ENCODE data around the gene CDCP2.

The CDCP2 gene

DNA sequence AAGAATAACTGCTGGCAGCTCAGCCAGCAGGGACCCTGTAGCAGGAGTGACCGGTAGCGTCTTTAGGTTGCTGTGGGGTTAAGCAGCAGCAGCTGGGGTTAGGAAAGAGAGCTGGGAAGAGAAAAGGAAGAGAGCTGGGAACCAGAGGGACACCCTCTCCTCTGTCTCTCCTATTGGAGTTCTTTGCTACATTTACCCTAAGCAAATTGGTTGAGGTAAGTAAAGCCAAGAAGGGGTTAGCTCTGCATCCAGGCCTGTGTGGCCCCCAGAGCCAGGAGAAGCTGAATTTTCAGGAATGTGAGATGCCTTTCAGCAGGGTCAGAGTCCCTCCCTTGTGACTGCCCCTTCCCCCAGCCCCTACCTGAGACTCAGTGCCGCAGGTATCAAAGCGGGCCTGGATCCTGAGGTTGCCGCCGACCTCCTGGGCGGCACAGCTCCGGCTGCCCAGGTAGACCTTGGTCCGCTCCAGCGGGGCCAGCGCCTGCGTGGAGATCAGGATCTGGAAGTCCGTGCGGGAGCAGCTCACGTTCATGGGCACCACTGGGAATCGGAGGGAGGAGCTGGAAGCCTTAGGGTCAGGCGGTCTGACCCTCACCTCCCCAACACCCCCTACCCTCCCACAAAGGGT, 16.4 kb downstream of the CDCP2 start:
- Histone ChIP-seq H3K9me3 (ENCODE audit: control insufficient read depth, insufficient read depth, low read length) (no peaks in the 10 kb centered on the region), H3K9me2 (replicated peaks; ENCODE audit: control insufficient read depth, low read length) (no peaks in the 10 kb centered on the region), H3K36me3 (ENCODE audit: control insufficient read depth, low read length) (no peaks in the 10 kb centered on the region), H3K27ac (ENCODE audit: low read depth, low read length) (no peak overlapping the region), H4K20me1 (ENCODE audit: control insufficient read depth, insufficient read depth, low read depth, low read length) (no peaks in the 10 kb centered on the region), H3K79me2 (ENCODE audit: control insufficient read depth, low read length) (no peaks in the 10 kb centered on the region), H3K4me3 (ENCODE audit: low read length) (no peak overlapping the region), H3K27me3 (ENCODE audit: control insufficient read depth, low read length) (no peaks in the 10 kb centered on the region), H3F3A (ENCODE audit: control insufficient read depth, insufficient read depth) (no peaks in the 10 kb centered on the region), H3K4me2 (ENCODE audit: low read length) (no peak overlapping the region), H3K4me1 (ENCODE audit: control insufficient read depth, low read length) (no peaks in the 10 kb centered on the region)
- TF ChIP-seq, protein P1, sequence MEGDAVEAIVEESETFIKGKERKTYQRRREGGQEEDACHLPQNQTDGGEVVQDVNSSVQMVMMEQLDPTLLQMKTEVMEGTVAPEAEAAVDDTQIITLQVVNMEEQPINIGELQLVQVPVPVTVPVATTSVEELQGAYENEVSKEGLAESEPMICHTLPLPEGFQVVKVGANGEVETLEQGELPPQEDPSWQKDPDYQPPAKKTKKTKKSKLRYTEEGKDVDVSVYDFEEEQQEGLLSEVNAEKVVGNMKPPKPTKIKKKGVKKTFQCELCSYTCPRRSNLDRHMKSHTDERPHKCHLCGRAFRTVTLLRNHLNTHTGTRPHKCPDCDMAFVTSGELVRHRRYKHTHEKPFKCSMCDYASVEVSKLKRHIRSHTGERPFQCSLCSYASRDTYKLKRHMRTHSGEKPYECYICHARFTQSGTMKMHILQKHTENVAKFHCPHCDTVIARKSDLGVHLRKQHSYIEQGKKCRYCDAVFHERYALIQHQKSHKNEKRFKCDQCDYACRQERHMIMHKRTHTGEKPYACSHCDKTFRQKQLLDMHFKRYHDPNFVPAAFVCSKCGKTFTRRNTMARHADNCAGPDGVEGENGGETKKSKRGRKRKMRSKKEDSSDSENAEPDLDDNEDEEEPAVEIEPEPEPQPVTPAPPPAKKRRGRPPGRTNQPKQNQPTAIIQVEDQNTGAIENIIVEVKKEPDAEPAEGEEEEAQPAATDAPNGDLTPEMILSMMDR (IDR thresholded peaks at IDR 0.05; ENCODE audit: low read depth, low read length, poor library complexity, severe bottlenecking) = no peak
- TF ChIP-seq EZH2phosphoT487 (IDR thresholded peaks at IDR 0.05; ENCODE audit: borderline replicate concordance, low read length) = no peak

GRCh38 chr1:54135436-54136120, 17.2 kb downstream of the CDCP2 start:
- H3K4me2 ChIP-seq (ENCODE audit: low read length) = no peak overlapping the region
- H3K79me2 ChIP-seq (ENCODE audit: control insufficient read depth, low read length) = no peaks in the 10 kb centered on the region
- no peaks in the 10 kb centered on the region for H3K4me1 ChIP-seq (ENCODE audit: control insufficient read depth, low read length)
- no peaks in the 10 kb centered on the region for H3K36me3 ChIP-seq (ENCODE audit: control insufficient read depth, low read length)
- H4K20me1 ChIP-seq (ENCODE audit: control insufficient read depth, insufficient read depth, low read depth, low read length) = no peaks in the 10 kb centered on the region
- H3K9me3 ChIP-seq (ENCODE audit: control insufficient read depth, insufficient read depth, low read length) = no peaks in the 10 kb centered on the region
- no peaks in the 10 kb centered on the region for H3K9me2 ChIP-seq (replicated peaks; ENCODE audit: control insufficient read depth, low read length)
- no peaks in the 10 kb centered on the region for H3F3A ChIP-seq (ENCODE audit: control insufficient read depth, insufficient read depth)
- TF ChIP-seq, protein P1 (IDR thresholded peaks at IDR 0.05; ENCODE audit: low read depth, low read length, poor library complexity, severe bottlenecking) = no peak
- no peak for TF ChIP-seq EZH2phosphoT487 (IDR thresholded peaks at IDR 0.05; ENCODE audit: borderline replicate concordance, low read length)
- no peak overlapping the region for H3K4me3 ChIP-seq (ENCODE audit: low read length)
- H3K27ac ChIP-seq (ENCODE audit: low read depth, low read length) = no peak overlapping the region
- no peaks in the 10 kb centered on the region for H3K27me3 ChIP-seq (ENCODE audit: control insufficient read depth, low read length)

DNA sequence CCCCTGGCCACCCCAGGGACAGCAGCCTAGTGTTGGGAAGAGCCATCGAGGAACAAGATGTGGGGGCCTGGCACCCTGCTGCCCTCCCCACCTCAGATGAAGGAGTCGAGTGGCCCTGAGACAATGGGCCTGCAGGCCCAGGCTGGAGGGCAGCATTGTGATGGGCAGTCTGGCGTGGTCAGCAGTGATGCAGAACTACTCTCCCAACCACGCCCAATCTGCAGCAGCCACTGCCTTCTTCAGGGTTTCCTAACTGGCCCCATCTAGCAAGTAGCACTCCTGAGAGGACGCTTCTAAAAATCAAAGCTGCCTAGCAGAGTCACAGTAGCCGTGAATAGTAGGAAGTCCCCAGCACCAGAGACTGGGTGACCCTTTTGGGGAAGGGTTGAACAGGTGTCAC, 18.5 kb downstream of the CDCP2 start:
- Histone ChIP-seq H3K9me2 (replicated peaks; ENCODE audit: control insufficient read depth, low read length) (no peaks in the 10 kb centered on the region), H3K27me3 (ENCODE audit: control insufficient read depth, low read length) (no peaks in the 10 kb centered on the region), H3K4me3 (ENCODE audit: low read length) (no peak overlapping the region), H3K4me2 (ENCODE audit: low read length) (no peak overlapping the region), H4K20me1 (ENCODE audit: control insufficient read depth, insufficient read depth, low read depth, low read length) (no peaks in the 10 kb centered on the region), H3K79me2 (ENCODE audit: control insufficient read depth, low read length) (no peaks in the 10 kb centered on the region), H3K27ac (ENCODE audit: low read depth, low read length) (no peak overlapping the region), H3K4me1 (ENCODE audit: control insufficient read depth, low read length) (no peaks in the 10 kb centered on the region), H3K9me3 (ENCODE audit: control insufficient read depth, insufficient read depth, low read length) (no peaks in the 10 kb centered on the region), H3F3A (ENCODE audit: control insufficient read depth, insufficient read depth) (no peaks in the 10 kb centered on the region), H3K36me3 (ENCODE audit: control insufficient read depth, low read length) (no peaks in the 10 kb centered on the region)
- TF ChIP-seq EZH2phosphoT487 (IDR thresholded peaks at IDR 0.05; ENCODE audit: borderline replicate concordance, low read length) = no peak
- TF ChIP-seq, protein P1 (IDR thresholded peaks at IDR 0.05; ENCODE audit: low read depth, low read length, poor library complexity, severe bottlenecking) = no peak
